GM23338 (cell line): Measurements from ENCODE around the gene AP4B1.

Experiments
- CREB1 ChIP-seq: fragments of 250-450 bp; sonication (Bioruptor Pico); IDR thresholded peaks from 2 replicates; pipeline ENCODE4 v1.5.0; 2020; ENCODE audit warnings: low read depth, mild to moderate bottlenecking, moderate library complexity
- CTCF ChIP-seq, 2 experiments: fragments of 200-600 bp in 1 of 2; sonication (generic) in 1 of 2; conservative IDR thresholded peaks; 2 replicates each; pipeline versions ENCODE4 v1.5.1 to v1.6.1; 2016 to 2017; ENCODE audit warnings: antibody characterized with exemption in 2 of 2, low read depth in 2 of 2, mild to moderate bottlenecking in 2 of 2, moderate library complexity in 1 of 2
- ETS1 ChIP-seq: IDR thresholded peaks from 2 replicates; pipeline ENCODE4 v1.6.1; 2016; ENCODE audit warnings: antibody characterized with exemption
- EZH2 ChIP-seq: fragments of 200-600 bp; sonication (generic); IDR thresholded peaks from one replicate; pipeline ENCODE4 v1.8.0; 2017; ENCODE audit warnings: antibody characterized with exemption, mild to moderate bottlenecking, low read depth; ENCODE audit not compliant: unreplicated experiment
- EZH2phosphoT487 ChIP-seq: fragments of 200-600 bp; sonication (generic); IDR thresholded peaks from one replicate; pipeline ENCODE4 v1.8.1; 2018; ENCODE audit warnings: antibody characterized with exemption; ENCODE audit not compliant: unreplicated experiment
- JUNB ChIP-seq: IDR thresholded peaks from one replicate; pipeline ENCODE4 v1.6.1; 2016; ENCODE audit warnings: antibody characterized with exemption; ENCODE audit not compliant: unreplicated experiment
- POLR2AphosphoS5 ChIP-seq: IDR thresholded peaks from 2 replicates; pipeline ENCODE4 v1.6.1; 2016; ENCODE audit warnings: antibody characterized with exemption, low read depth
- REST ChIP-seq: IDR thresholded peaks from one replicate; pipeline ENCODE4 v1.6.1; 2018; ENCODE audit warnings: antibody characterized with exemption; ENCODE audit not compliant: unreplicated experiment
- STAT1 ChIP-seq: IDR thresholded peaks from one replicate; pipeline ENCODE4 v1.6.1; 2016; ENCODE audit warnings: antibody characterized with exemption; ENCODE audit not compliant: unreplicated experiment
- ZNF114 ChIP-seq: fragments of 250-450 bp; sonication (Bioruptor Pico); IDR thresholded peaks from 2 replicates; pipeline ENCODE4 v1.5.0; 2020; ENCODE audit warnings: mild to moderate bottlenecking, moderate library complexity
- ZNF462 ChIP-seq: fragments of 250-450 bp; sonication (Bioruptor Pico); IDR thresholded peaks from 2 replicates; pipeline ENCODE4 v1.5.0; 2020; ENCODE audit warnings: mild to moderate bottlenecking, moderate library complexity

- TF ChIP-seq EZH2 (no peak), CTCF (conservative IDR thresholded peaks at IDR 0.05; ENCODE audit: low read depth in 2 of 2) (no peak), POLR2AphosphoS5 (no peak), ETS1 (no peak), EZH2phosphoT487 (no peak), CREB1 (CRISPR knock-in tag) (no peak), REST (no peak), ZNF114 (CRISPR knock-in tag) (no peak), STAT1 (no peak), JUNB (no peak), ZNF462 (CRISPR knock-in tag) (no peak)
Observed at GRCh38 chr1:113947388-113948107, 42.9 kb upstream of the AP4B1 start.
